SKM-1 (cell line): ENCODE data around the gene SMURF1.

Experiments
- DNase-seq: peaks from one replicate; lab custom pipeline; 2025; ENCODE audit not compliant: unreplicated experiment; lab: John Stamatoyannopoulos, UW

Gene SMURF1

GRCh38 chr7:99030457-99030856 is 113.5 kb downstream of the SMURF1 start:
- no peak for DNase-seq

- no peak for DNase-seq
These were observed 114.2 kb downstream of the SMURF1 start for GRCh38 chr7:99029466-99030435.

GRCh38 chr7:99028261-99028973 is 115.5 kb downstream of the SMURF1 start:
- no peak for DNase-seq

GRCh38 chr7:99027841-99028240 is 116.1 kb downstream of the SMURF1 start:
- DNase-seq, result no peak

GRCh38 chr7:99027241-99027640 is 116.7 kb downstream of the SMURF1 start:
- DNase-seq, result no peak

- no peak for DNase-seq
These were observed 119.8 kb downstream of the SMURF1 start for GRCh38 chr7:99024066-99024465.

GRCh38 chr7:99021941-99022560 is 121.9 kb downstream of the SMURF1 start:
- DNase-seq, result no peak

GRCh38 chr7:99020413-99020715 is 123.5 kb downstream of the SMURF1 start:
- no peak for DNase-seq

- DNase-seq, result no peak
These were observed 124.1 kb downstream of the SMURF1 start for GRCh38 chr7:99019523-99020412.

- DNase-seq, result no peak
These were observed 127.7 kb downstream of the SMURF1 start for GRCh38 chr7:99016196-99016595.

- no peak for DNase-seq
These were observed 129.6 kb downstream of the SMURF1 start for GRCh38 chr7:99014113-99014985.

- DNase-seq, result no peak
These were observed 130.4 kb downstream of the SMURF1 start for GRCh38 chr7:99013266-99014112.

- DNase-seq, result no peak
These were observed 131.2 kb downstream of the SMURF1 start for GRCh38 chr7:99012722-99013121.

- DNase-seq, result no peak
These were observed 132.1 kb downstream of the SMURF1 start for GRCh38 chr7:99011706-99012404.

GRCh38 chr7:99011341-99011705 is 132.6 kb downstream of the SMURF1 start:
- DNase-seq, result no peak

GRCh38 chr7:99010281-99010680 is 133.6 kb downstream of the SMURF1 start:
- no peak for DNase-seq

- DNase-seq, result no peak
These were observed 134.9 kb downstream of the SMURF1 start for GRCh38 chr7:99008921-99009530.

GRCh38 chr7:99008181-99008631 is 135.7 kb downstream of the SMURF1 start:
- DNase-seq, result no peak
